Ureter (tissue), 1 donor: ENCODE measurements around the gene LUZP4. TPM values are rescaled to one million over a fixed set of nuclear protein-coding genes. Genes with fewer than 3 reads are reported as not detected.
"Not testable (repeated sequence)": the region's sequence is repeated elsewhere in the genome, so short reads cannot be mapped to it uniquely, and the experiment has no call there.

Experiments
- DNase-seq: peaks from one replicate; pipeline ENCODE4 v3.0.0-alpha.2; 2020; ENCODE audit warnings: low spot score
- total RNA-seq: library from RNA; stranded (reverse); gene quantifications from one replicate; pipeline ENCODE4 v1.2.4, GENCODE V29; 2023
- donor health status: DM: yes; HTN: yes; CAD: no.

Gene LUZP4
- total RNA-seq, 1 donor from 2014 or later = not detected

- DNase-seq = no peak
These were observed 48.1 kb downstream of the LUZP4 start for GRCh38 chrX:115337491-115338144.

- no peak for DNase-seq
These were observed 50.0 kb downstream of the LUZP4 start for GRCh38 chrX:115339441-115340025.

- no peak for DNase-seq
These were observed 51.9 kb downstream of the LUZP4 start for GRCh38 chrX:115341421-115341820.

GRCh38 chrX:115344885-115345614 lies 55.5 kb downstream of the LUZP4 start:
- DNase-seq = peak; percentile 87

- DNase-seq = no peak
These were observed 56.1 kb downstream of the LUZP4 start for GRCh38 chrX:115345615-115346014.

- DNase-seq = not testable (repeated sequence)
These were observed 57.2 kb downstream of the LUZP4 start for GRCh38 chrX:115346738-115347137.

GRCh38 chrX:115348446-115349225 lies 59.1 kb downstream of the LUZP4 start:
- DNase-seq = no peak

GRCh38 chrX:115350711-115351381 lies 61.3 kb downstream of the LUZP4 start:
- no peak for DNase-seq

GRCh38 chrX:115356369-115356768 lies 66.9 kb downstream of the LUZP4 start:
- DNase-seq = no peak

Other genes with a start within 250 kb of the LUZP4 start
- not detected for gene RBMXL3, start 100.3 kb upstream of the LUZP4 start, total RNA-seq
- gene LRCH2, start 55.6 kb upstream of the LUZP4 start, total RNA-seq = 7.4 TPM